Adrenal gland (tissue), 5 donors: ENCODE measurements around the gene PRAF2.

Experiments
- POLR2A ChIP-seq, 2 donors: fragments of 450-650 bp; IDR thresholded peaks; one replicate each; pipeline ENCODE4 v1.6.1; 2017; ENCODE audit warnings: antibody characterized with exemption in 2 of 2, mild to moderate bottlenecking in 2 of 2, moderate library complexity in 1 of 2
- TF ChIP-seq, protein P1 (sequence below), 6 experiments: fragments of 450-650 bp in 4 of 6; fragments of 200-600 bp in 2 of 6; sonication (generic) in 1 of 6; IDR thresholded peaks; 1 replicate in 5 of 6; 2 replicates in 1 of 6; pipeline versions ENCODE4 v1.5.1 to v1.8.0; 2016 to 2021; ENCODE audit warnings: antibody characterized with exemption in 6 of 6, mild to moderate bottlenecking in 2 of 6, moderate library complexity in 1 of 6
- donor health status: DM: no; HTN: no; CAD: no.

DNA sequence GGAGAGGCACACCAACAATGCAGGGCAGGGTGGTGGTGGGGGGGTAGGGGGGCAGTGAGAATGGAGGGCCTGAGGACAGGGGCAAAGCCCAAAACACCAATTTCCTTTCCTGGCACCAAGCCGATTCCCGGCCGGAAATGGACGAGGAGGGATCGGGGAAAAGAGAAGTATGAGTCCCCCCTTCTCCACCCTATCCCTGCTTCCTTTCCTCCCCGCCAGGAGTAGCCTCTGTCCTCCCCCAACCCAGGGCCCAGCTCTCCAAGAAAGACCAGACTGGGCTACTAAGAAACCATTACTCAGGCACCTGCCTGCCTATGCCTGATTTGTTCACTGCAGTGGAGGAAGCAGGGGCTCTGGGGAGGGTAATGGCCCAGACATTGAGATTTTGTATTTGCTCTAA, 14.6 kb downstream of the PRAF2 start:
- TF ChIP-seq POLR2A (IDR thresholded peaks at IDR 0.05): no peak
- TF ChIP-seq, protein P1, sequence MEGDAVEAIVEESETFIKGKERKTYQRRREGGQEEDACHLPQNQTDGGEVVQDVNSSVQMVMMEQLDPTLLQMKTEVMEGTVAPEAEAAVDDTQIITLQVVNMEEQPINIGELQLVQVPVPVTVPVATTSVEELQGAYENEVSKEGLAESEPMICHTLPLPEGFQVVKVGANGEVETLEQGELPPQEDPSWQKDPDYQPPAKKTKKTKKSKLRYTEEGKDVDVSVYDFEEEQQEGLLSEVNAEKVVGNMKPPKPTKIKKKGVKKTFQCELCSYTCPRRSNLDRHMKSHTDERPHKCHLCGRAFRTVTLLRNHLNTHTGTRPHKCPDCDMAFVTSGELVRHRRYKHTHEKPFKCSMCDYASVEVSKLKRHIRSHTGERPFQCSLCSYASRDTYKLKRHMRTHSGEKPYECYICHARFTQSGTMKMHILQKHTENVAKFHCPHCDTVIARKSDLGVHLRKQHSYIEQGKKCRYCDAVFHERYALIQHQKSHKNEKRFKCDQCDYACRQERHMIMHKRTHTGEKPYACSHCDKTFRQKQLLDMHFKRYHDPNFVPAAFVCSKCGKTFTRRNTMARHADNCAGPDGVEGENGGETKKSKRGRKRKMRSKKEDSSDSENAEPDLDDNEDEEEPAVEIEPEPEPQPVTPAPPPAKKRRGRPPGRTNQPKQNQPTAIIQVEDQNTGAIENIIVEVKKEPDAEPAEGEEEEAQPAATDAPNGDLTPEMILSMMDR (IDR thresholded peaks at IDR 0.05): no peak
